ENCODE measurements around the gene EIF5. TPM values are rescaled to one million over a fixed set of nuclear protein-coding genes. Genes with fewer than 3 reads are reported as not detected.

EIF5 gene
- total RNA-seq, 1 donor from 2014 or later: 267 TPM

GRCh38 chr14:103392106-103392505, 58.1 kb downstream of the EIF5 start:
- DNase-seq (ENCODE audit: low spot score): no peak

GRCh38 chr14:103392572-103392971, 58.5 kb downstream of the EIF5 start:
- DNase-seq (ENCODE audit: low spot score): no peak

- no peak for DNase-seq (ENCODE audit: low spot score)
These were observed 59.0 kb downstream of the EIF5 start for GRCh38 chr14:103393070-103393469.

DNA sequence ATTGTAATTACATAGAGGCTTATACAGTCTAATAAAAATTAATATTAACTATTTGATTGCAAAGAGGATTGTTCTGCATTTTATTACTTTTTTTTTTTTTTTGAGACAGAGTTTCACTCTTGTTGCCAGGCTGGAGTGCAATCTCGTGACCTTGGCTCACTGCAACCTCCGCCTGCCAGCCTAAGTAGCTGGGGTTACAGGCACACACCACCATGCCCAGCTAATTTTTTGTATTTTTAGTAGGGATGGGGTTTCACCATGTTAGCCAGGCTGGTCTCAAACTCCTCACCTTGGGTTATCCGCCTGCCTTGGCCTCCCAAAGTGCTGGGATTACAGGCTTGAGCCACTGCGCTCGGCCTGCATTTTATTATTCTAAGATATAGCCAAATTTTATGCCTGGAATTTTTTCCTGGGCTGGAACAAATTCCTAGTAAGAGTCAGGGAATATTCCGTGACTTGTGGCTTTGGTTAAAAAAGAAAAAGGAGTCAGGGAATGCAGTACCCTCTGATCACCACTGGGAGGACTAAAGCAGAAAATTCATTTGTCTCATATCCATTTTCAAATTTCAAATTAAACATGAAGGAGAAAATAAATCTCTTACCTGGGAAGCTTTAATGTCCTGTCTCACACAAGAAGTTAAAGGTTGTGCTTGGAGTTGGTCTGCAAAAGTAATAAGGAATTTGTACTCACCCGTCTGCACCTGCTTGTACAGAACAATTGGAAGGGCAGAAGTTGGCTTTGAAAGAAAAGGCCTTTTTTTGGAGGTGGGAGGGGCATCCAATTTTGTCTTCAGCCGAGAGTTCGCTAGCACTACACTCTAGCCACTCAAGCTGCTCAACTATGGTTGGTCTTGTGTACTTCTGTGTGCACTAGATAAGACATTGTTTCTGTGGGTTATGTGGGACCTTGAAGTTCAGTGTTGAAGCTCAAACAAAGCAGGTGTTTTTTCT, 59.9 kb downstream of the EIF5 start:
- no peak for DNase-seq (ENCODE audit: low spot score)

Other genes with a start within 250 kb of the EIF5 start
- gene EXOC3L4, start 239.5 kb upstream of the EIF5 start, total RNA-seq: 2.0 TPM
- gene TNFAIP2, start 210.8 kb upstream of the EIF5 start, total RNA-seq: 211 TPM
- gene MARK3, start 51.2 kb downstream of the EIF5 start, total RNA-seq: 78.3 TPM
- gene CKB, start 188.6 kb downstream of the EIF5 start, total RNA-seq: 90.1 TPM
- 13.8 TPM for gene TRMT61A, start 195.0 kb downstream of the EIF5 start, total RNA-seq
- 55.1 TPM for gene BAG5, start 228.4 kb downstream of the EIF5 start, total RNA-seq
- gene COA8, start 228.7 kb downstream of the EIF5 start, total RNA-seq: 45.8 TPM

Measured in mesenteric fat pad (tissue), 1 donor.